ENCODE results near the gene TBL3.

DNA sequence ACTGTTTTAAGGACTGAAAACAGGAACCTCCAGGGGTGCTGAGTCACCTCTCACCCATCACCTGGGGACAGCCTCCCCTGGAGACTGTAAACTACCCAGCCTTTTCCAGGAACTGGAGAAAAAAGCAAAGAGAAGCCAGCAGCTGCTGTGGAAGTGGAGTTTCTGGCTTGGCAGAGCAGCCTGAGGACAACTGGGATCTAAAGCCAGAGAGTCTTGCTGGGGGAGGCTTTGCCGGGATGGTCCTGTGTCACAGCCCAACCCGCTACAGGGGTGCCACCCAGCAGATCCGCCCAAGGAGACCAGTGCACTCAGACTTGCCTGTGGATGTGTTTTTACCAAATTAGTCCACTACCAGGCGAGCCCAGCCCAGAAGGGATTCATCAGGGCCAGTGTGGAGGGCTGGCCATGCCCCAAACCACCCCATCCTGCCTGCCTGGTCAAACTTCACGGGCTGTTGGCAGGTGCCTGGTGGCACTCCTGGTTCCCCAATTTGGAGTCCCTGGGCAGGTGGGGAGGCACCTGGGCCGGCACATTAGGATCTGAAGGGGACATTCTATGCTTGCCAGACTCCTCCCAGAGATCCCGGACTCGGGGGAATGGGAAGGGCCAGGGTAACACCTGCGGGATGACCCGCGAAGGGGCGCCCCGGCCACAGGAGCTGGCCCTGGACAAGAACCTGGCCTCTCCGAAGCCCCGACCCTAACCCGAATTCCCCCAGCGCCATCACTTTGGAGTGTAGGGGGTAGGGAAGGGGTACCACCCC, 29.6 kb upstream of the TBL3 start:
- TF ChIP-seq, protein P1, sequence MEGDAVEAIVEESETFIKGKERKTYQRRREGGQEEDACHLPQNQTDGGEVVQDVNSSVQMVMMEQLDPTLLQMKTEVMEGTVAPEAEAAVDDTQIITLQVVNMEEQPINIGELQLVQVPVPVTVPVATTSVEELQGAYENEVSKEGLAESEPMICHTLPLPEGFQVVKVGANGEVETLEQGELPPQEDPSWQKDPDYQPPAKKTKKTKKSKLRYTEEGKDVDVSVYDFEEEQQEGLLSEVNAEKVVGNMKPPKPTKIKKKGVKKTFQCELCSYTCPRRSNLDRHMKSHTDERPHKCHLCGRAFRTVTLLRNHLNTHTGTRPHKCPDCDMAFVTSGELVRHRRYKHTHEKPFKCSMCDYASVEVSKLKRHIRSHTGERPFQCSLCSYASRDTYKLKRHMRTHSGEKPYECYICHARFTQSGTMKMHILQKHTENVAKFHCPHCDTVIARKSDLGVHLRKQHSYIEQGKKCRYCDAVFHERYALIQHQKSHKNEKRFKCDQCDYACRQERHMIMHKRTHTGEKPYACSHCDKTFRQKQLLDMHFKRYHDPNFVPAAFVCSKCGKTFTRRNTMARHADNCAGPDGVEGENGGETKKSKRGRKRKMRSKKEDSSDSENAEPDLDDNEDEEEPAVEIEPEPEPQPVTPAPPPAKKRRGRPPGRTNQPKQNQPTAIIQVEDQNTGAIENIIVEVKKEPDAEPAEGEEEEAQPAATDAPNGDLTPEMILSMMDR (conservative IDR thresholded peaks at IDR 0.05; ENCODE audit: low read length) = no peak
- TF ChIP-seq EZH2phosphoT487 (IDR thresholded peaks at IDR 0.05; ENCODE audit: borderline replicate concordance) = no peak
